ENCODE measurements around the gene POLR2L. TPM values are rescaled to one million over a fixed set of nuclear protein-coding genes. Genes with fewer than 3 reads are reported as not detected.

POLR2L gene
- total RNA-seq, 1 experiment from 2014 or later = 211 TPM

DNA sequence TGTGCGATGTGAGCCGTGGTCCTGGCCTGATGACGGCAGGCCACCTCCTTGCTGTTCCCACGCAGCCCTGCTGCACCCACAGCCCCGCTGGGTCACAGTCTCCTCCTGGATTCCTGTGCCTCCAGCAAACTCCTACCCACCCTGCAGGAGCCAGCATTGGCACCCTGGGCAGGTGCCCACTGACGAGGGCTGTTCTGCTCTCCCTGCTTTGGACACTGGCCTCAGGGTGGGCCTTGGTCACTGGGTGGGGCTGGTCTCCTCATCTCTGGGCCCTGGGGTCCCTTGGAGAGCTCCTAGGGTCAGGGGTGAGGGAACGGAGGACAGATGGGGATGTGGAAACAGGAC lies 13.0 kb upstream of the POLR2L start:
- Histone ChIP-seq H2AFZ (ENCODE audit: low read depth, low read length, poor library complexity, severe bottlenecking) (no peak overlapping the region), H3K4me2 (ENCODE audit: low read length) (no peak overlapping the region), H4K20me1 (ENCODE audit: insufficient read depth) (no peaks in the 10 kb centered on the region), H3K4me3 (replicated peaks in 1 of 2; ENCODE audit: low read depth in 1 of 2, low read length in 2 of 2) (no peak overlapping the region), H3K79me2 (ENCODE audit: insufficient read depth, low read length) (no peaks in the 10 kb centered on the region), H3K27ac (ENCODE audit: low read depth, low read length) (no peak overlapping the region; the same call in 1 of the 2 replicates), H3K9me2 (ENCODE audit: insufficient read depth) (no peaks in the 10 kb centered on the region), H3K4me1 (ENCODE audit: control insufficient read depth in 1 of 2, insufficient read depth in 2 of 2, low read length in 2 of 2) (peaks cover 7 to 17% of the 10 kb centered on the region in 2 experiments), H3K27me3 (ENCODE audit: insufficient read depth, low read length) (no peaks in the 10 kb centered on the region), H3K9me3 (ENCODE audit: control insufficient read depth in 1 of 2, insufficient read depth in 1 of 2, low read depth in 1 of 2, low read length in 2 of 2) (no peaks in the 10 kb centered on the region), H3K36me3 (ENCODE audit: control insufficient read depth in 1 of 2, insufficient read depth in 2 of 2, low read length in 2 of 2) (no peaks in the 10 kb centered on the region), H3K9ac (ENCODE audit: low read length) (no peak overlapping the region)
- RAD21 ChIA-PET (ENCODE audit: low non-redundant PET in 1 of 2, low total read pairs in 2 of 2, uncharacterized antibody in 2 of 2, unreplicated experiment in 2 of 2) = no interaction called here
- no TSS peak for BruUV-seq (replicated peaks)
- ATAC-seq (no peak), DNase-seq (ENCODE audit: low read depth, low spot score) (no peak)
- TF ChIP-seq, protein P1, sequence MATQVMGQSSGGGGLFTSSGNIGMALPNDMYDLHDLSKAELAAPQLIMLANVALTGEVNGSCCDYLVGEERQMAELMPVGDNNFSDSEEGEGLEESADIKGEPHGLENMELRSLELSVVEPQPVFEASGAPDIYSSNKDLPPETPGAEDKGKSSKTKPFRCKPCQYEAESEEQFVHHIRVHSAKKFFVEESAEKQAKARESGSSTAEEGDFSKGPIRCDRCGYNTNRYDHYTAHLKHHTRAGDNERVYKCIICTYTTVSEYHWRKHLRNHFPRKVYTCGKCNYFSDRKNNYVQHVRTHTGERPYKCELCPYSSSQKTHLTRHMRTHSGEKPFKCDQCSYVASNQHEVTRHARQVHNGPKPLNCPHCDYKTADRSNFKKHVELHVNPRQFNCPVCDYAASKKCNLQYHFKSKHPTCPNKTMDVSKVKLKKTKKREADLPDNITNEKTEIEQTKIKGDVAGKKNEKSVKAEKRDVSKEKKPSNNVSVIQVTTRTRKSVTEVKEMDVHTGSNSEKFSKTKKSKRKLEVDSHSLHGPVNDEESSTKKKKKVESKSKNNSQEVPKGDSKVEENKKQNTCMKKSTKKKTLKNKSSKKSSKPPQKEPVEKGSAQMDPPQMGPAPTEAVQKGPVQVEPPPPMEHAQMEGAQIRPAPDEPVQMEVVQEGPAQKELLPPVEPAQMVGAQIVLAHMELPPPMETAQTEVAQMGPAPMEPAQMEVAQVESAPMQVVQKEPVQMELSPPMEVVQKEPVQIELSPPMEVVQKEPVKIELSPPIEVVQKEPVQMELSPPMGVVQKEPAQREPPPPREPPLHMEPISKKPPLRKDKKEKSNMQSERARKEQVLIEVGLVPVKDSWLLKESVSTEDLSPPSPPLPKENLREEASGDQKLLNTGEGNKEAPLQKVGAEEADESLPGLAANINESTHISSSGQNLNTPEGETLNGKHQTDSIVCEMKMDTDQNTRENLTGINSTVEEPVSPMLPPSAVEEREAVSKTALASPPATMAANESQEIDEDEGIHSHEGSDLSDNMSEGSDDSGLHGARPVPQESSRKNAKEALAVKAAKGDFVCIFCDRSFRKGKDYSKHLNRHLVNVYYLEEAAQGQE (IDR thresholded peaks at IDR 0.05; ENCODE audit: low read depth) = no peak
- TF ChIP-seq, protein P2, sequence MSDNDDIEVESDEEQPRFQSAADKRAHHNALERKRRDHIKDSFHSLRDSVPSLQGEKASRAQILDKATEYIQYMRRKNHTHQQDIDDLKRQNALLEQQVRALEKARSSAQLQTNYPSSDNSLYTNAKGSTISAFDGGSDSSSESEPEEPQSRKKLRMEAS (IDR thresholded peaks at IDR 0.05) = no peak
- no peak for TF ChIP-seq ZFX (IDR thresholded peaks at IDR 0.05)
- no peak for TF ChIP-seq CBX3 (IDR thresholded peaks at IDR 0.05; ENCODE audit: low read depth)
- TF ChIP-seq EZH2 (IDR thresholded peaks at IDR 0.05) = no peak
- no peak for TF ChIP-seq YY1 (IDR thresholded peaks at IDR 0.05; ENCODE audit: extremely low read depth, insufficient replicate concordance, low read depth, low read length)
- no peak for TF ChIP-seq SP1 (IDR thresholded peaks at IDR 0.05; ENCODE audit: low read depth)
- no peak for TF ChIP-seq TCF7L2 (IDR thresholded peaks at IDR 0.05; ENCODE audit: borderline replicate concordance, extremely low read depth, insufficient read depth, insufficient read length)
- TF ChIP-seq ELF1 (IDR thresholded peaks at IDR 0.05; ENCODE audit: borderline replicate concordance, low read depth) = no peak
- TF ChIP-seq SRF (IDR thresholded peaks at IDR 0.05; ENCODE audit: low read depth) = no peak
- TF ChIP-seq POLR2A (IDR thresholded peaks at IDR 0.05; ENCODE audit: borderline replicate concordance, extremely low read depth, insufficient read depth, insufficient read length) = no peak
- TF ChIP-seq, protein P3, sequence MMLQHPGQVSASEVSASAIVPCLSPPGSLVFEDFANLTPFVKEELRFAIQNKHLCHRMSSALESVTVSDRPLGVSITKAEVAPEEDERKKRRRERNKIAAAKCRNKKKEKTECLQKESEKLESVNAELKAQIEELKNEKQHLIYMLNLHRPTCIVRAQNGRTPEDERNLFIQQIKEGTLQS (IDR thresholded peaks at IDR 0.05) = no peak
- TF ChIP-seq, protein P4, sequence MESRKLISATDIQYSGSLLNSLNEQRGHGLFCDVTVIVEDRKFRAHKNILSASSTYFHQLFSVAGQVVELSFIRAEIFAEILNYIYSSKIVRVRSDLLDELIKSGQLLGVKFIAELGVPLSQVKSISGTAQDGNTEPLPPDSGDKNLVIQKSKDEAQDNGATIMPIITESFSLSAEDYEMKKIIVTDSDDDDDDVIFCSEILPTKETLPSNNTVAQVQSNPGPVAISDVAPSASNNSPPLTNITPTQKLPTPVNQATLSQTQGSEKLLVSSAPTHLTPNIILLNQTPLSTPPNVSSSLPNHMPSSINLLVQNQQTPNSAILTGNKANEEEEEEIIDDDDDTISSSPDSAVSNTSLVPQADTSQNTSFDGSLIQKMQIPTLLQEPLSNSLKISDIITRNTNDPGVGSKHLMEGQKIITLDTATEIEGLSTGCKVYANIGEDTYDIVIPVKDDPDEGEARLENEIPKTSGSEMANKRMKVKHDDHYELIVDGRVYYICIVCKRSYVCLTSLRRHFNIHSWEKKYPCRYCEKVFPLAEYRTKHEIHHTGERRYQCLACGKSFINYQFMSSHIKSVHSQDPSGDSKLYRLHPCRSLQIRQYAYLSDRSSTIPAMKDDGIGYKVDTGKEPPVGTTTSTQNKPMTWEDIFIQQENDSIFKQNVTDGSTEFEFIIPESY (IDR thresholded peaks at IDR 0.05; ENCODE audit: extremely low read depth, insufficient replicate concordance, low read length) = no peak
- no peak for TF ChIP-seq CEBPB (IDR thresholded peaks at IDR 0.05; ENCODE audit: low read depth)
- TF ChIP-seq RAD21 (IDR thresholded peaks at IDR 0.05; ENCODE audit: low read depth) = no peak
- TF ChIP-seq EGR1 (IDR thresholded peaks at IDR 0.05; ENCODE audit: low read depth) = no peak
- TF ChIP-seq SIN3A (IDR thresholded peaks at IDR 0.05; ENCODE audit: low read depth) = no peak
- intact Hi-C loops (cut with micrococcal nuclease) = no loop called here
- POLR2A ChIA-PET = no interaction called here
- CTCF ChIA-PET = interaction anchor here (1.8 kb wide), 1 partner anchor 12 kb away, joined by 8 read pairs; no protein-coding TSS in a partner anchor
